ENCODE data around the gene MTX3.

MTX3 gene

GRCh38 chr5:79934681-79935080 is 56.4 kb downstream of the MTX3 start:
- no peak for DNase-seq (ENCODE audit: low spot score)

GRCh38 chr5:79932510-79933504 is 58.3 kb downstream of the MTX3 start:
- no peak for DNase-seq (ENCODE audit: low spot score)

DNA sequence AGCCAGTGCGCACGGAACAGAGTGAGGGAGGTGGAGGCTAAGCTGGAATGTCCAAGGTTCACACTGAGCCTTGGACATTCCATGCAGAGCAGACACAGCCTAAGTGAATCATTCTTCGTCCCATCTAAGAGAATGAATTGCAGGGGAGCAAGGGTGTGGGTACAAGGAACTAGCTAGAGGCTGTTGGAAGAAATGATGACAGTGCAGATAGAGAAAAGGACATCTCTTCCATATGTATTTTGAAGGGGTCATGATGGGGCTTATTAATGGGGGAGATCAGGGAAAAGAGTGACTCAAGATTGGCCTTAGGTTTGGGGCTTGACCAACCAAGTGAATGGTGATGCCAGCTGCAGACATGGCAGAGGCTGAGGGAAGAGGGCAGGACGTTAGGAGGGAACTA is 59.2 kb downstream of the MTX3 start:
- DNase-seq (ENCODE audit: low spot score): no peak

GRCh38 chr5:79931409-79931808 is 59.7 kb downstream of the MTX3 start:
- DNase-seq (ENCODE audit: low spot score): no peak

DNA sequence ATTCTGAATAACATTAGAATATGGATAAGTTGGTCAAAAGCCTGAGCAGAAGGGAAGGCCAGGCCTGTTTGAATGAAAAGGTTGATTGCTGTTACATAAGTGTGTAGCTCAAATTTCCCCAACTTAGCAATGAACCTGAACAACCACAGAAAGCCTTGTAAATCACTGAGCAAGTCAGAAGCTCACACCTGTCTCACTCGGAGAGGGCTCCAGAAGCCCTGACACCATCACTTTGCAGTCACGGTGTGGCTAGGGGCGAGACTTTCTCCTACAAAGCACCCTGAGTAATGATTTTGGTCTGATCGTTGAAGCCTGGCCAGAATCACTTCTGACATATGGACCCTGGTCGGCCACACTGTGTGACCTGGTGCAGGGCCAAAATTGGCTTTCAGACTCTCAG is 62.0 kb downstream of the MTX3 start:
- no peak for DNase-seq (ENCODE audit: low spot score)

All from iPS-NIHi11 (cell line).